Fibroblast of the aortic adventitia (primary cell): ENCODE data around the gene PADI3. TPM values are rescaled to one million over a fixed set of nuclear protein-coding genes. Genes with fewer than 3 reads are reported as not detected.

Experiments used
- DNase-seq: peaks from one replicate; pipeline ENCODE4 v3.0.0-alpha.2; 2010; ENCODE audit warnings: low read depth
- H3K4me3 ChIP-seq: 2 replicates; pipeline ENCODE4 v1.5.1; 2011; ENCODE audit warnings: low read depth, mild to moderate bottlenecking, control low read depth, low read length, moderate library complexity
- CTCF ChIP-seq: IDR thresholded peaks from 2 replicates; pipeline ENCODE4 v1.5.1; 2011; ENCODE audit warnings: mild to moderate bottlenecking, low read length, control low read depth, inconsistent platforms; ENCODE audit not compliant: insufficient read depth
- total RNA-seq: library from RNA; depleted of rRNA; stranded (reverse); fragments of >200 nt; gene quantifications from 2 replicates; pipeline ENCODE4 v1.2.3, GENCODE V29; 2012; ENCODE audit warnings: low replicate concordance

PADI3 gene
- total RNA-seq, 1 donor = not detected

GRCh38 chr1:17306407-17306806, 57.5 kb downstream of the PADI3 start:
- no peak for TF ChIP-seq CTCF
- DNase-seq = no peak
- H3K4me3 ChIP-seq = no peak overlapping the region

GRCh38 chr1:17306921-17307320, 58.0 kb downstream of the PADI3 start:
- no peak for DNase-seq
- no peak overlapping the region for H3K4me3 ChIP-seq
- TF ChIP-seq CTCF = no peak

GRCh38 chr1:17307329-17307728, 58.4 kb downstream of the PADI3 start:
- TF ChIP-seq CTCF = no peak
- no peak overlapping the region for H3K4me3 ChIP-seq
- no peak for DNase-seq

- no peak within 1 kb of the TSS for H3K4me3 ChIP-seq
- TF ChIP-seq CTCF = no peak
- DNase-seq = no peak
These were observed 59.0 kb downstream of the PADI3 start, which contains the start of gene PADI4 for GRCh38 chr1:17307946-17308345. Gene PADI4 (plus strand): TSS chr1:17308197. CDS start chr1:17308223, 26 bp downstream.

- no peak for DNase-seq
- no peak overlapping the region for H3K4me3 ChIP-seq
- TF ChIP-seq CTCF = no peak
These were observed 59.7 kb downstream of the PADI3 start for GRCh38 chr1:17308593-17308992.

GRCh38 chr1:17309426-17310067, 60.6 kb downstream of the PADI3 start:
- no peak for DNase-seq
- no peak overlapping the region for H3K4me3 ChIP-seq
- no peak for TF ChIP-seq CTCF

GRCh38 chr1:17310068-17310640, 61.3 kb downstream of the PADI3 start:
- DNase-seq = no peak
- no peak for TF ChIP-seq CTCF
- H3K4me3 ChIP-seq = no peak overlapping the region
